ENCODE results near the gene HDDC3. TPM values are rescaled to one million over a fixed set of nuclear protein-coding genes. Genes with fewer than 3 reads are reported as not detected.

The HDDC3 gene, protein sequence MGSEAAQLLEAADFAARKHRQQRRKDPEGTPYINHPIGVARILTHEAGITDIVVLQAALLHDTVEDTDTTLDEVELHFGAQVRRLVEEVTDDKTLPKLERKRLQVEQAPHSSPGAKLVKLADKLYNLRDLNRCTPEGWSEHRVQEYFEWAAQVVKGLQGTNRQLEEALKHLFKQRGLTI
- 18.9 and 25.2 TPM in 2 replicates for total RNA-seq

DNA sequence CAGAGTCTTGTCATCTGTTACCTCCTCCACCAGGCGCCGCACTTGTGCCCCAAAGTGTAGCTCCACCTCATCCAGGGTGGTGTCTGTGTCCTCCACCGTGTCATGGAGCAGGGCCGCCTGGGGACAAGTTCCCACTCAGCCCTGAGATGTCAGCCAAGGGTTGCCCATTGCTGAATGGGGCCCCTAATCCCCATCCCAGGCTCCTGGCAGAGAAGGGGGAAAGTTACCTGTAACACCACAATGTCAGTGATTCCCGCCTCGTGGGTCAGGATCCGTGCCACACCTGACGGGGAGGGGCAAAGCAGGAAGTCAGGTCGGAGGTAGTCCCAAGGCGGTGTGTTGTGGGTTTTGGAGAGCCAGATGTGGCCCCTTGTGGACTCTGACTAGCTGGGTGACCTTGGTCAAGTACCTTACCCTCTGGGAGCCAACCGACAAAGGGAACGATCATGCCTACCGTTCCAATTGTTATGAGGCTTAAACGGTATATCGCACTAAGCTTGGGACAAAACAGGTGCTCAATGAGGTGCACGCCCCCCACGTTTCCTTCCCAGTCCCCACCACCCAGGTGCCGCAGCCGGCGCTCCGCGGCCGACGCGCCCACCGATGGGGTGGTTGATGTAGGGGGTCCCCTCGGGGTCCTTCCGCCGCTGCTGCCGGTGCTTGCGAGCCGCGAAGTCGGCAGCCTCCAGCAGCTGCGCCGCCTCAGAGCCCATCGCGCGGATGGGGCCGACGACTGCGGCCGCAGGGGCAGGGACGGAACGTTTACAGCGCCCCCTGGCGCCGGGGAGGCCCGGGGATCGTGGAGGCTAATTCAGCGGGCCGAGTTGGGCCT lies at the start of gene HDDC3:
HDDC3 (minus strand) TSS at position 722 of the 832 bp plus-strand sequence; CDS start at position 713, 9 bp downstream.

DNA sequence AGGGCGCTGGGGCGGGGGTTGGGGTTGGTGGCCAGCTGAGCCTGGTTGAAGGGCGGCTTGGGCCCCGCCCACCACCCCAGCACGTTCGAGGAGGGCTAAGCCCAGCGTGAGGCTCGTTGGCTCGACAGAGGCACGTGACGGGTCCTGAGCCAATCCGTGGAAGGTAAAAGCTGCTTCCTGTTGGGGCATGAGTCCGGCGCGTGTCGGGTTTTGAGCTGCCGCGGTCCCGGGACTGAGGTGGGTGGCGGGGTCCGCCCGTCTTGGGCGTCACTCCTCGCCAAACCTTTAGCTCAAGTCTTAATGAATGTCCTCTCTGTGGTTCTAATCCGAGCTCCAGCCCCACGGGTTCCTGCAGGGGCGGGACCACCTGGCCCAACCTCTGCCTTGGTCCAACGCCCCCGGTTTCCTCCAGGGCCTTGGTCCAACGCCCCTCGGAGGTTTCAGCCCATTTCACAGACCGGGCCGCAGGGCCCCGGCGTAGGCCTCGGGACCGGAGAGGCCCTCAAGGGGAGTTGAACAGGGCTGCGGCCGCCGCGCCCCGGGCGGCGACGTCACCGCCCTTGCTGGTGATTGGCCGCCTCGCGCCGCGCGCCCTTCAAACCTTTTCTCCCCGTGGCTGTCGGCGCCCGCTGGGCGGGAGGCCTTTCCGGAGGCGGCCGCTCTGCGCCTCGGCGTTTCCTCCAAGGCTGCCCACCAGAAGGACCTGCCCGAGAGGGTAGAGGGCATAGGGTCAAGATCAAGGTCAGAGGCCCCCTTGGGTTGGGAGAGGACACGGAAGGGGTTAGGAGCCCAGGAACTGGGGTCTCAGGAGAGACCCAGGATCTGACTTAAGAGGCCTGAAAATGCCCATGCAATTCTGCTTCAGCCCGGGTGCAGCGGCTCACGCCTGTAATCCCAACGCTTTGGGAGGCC lies 22.6 kb upstream of the HDDC3 start, which contains the start of gene RCCD1:
RCCD1 (plus strand) TSS at position 173 of the 912 bp plus-strand sequence. CDS start 1,851 bp downstream, outside the sequence.

DNA sequence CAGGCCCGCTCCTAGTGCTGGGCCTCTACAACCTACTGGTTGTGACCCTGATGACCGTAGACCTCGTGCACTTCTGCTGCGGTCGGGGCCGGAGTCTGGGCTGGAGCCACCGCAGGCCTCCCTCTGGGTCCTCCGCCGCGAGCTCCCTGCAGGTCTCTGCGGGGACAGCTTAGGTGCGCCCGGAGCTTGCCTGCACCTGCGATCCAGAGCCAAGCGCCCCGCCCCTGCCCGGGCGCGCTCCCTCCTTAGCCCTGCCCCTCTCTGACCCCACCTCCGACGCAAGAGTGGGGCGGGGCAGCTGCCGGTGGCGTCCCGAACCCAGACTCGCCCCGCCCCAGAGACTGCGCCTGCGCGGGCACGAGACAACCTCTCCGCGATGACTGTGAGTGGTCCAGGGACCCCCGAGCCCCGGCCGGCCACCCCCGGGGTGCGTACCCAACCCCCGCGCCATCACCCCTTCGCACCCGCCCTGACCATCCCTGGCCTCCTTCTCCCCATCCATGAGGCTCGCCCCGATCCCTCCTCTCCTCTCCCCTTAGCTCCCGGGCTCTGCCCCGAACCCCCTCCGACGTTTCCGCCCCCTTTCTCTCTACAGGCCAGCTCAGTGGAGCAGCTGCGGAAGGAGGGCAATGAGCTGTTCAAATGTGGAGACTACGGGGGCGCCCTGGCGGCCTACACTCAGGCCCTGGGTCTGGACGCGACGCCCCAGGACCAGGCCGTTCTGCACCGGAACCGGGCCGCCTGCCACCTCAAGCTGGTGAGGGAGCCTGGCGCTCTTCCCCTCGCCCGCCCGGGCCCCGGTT lies 2.8 kb upstream of the HDDC3 start, which contains the start of gene UNC45A:
UNC45A (plus strand) TSS at position 337 of the 803 bp plus-strand sequence; CDS start at position 377, 40 bp downstream.

DNA sequence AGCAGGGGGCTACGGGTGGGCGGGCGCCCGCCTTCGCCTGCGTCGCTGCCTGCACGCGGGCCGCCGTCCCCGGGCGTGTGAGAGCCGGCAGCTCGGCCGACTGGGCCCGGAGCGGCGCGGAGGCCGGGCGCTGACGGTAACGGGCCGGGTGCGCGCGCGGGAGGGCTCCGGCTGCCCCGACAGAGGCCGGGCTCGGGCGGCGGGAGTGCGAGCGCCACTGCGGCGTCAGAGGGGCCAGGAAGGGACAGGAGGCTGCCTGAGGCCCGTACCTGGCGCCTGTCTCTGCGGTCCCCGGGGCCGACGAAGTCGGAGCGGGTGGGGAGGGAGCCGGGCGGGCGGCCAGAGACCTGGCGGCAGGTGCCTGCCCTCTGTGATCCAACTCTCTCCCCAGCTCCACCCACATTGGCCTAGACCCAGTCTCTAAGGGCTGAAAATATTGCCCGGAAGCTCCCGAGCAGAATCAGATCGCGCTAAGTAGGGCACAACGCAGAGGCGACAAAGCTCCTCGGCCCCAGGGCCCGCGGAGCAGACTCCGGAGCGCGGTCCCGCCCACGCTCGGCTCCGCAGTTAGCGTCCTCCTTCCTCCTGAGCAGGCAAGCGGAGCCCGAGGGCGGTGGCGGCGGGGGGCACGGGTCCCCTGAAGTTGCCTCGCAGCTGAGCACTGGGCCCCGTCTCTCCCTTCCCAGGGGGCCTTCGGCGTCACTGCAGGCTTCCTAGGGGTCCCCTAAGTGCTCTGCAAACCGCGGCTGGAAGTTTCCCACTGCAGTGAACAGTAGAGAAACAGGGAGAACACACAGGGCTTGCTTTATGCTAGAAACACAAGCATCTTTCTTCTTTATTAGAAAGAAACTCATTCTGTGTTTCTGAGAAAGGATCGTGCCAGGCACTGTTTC lies 29.3 kb downstream of the HDDC3 start, which contains the start of gene MAN2A2:
MAN2A2 (plus strand) TSS at position 463 of the 893 bp plus-strand sequence. CDS start 906 bp downstream, outside the sequence.

GRCh38 chr15:90883976-90884718 lies 48.2 kb downstream of the HDDC3 start, which contains the start of gene FES:
Gene FES (plus strand): TSS chr15:90884504. CDS start chr15:90885046, 542 bp downstream.

Other genes starting within 250 kb of the HDDC3 start
- 0.33 and 6.4 TPM in 2 replicates for gene BLM, start 215.2 kb downstream of the HDDC3 start, total RNA-seq
- gene FURIN, start 64.0 kb downstream of the HDDC3 start, total RNA-seq = 36.7 and 45.2 TPM in 2 replicates
- gene FES, start 48.0 kb downstream of the HDDC3 start, total RNA-seq = 38.7 and 63.0 TPM in 2 replicates
- 13.2 and 27.1 TPM in 2 replicates for gene MAN2A2, start 29.2 kb downstream of the HDDC3 start, total RNA-seq
- gene UNC45A, start 2.7 kb upstream of the HDDC3 start, total RNA-seq = 110 and 131 TPM in 2 replicates
- gene RCCD1, start 22.3 kb upstream of the HDDC3 start, total RNA-seq = 15.0 and 17.7 TPM in 2 replicates
- 15.7 and 229 TPM in 2 replicates for gene PRC1, start 62.0 kb upstream of the HDDC3 start, total RNA-seq
- gene VPS33B, start 90.0 kb upstream of the HDDC3 start, total RNA-seq = 15.0 and 16.5 TPM in 2 replicates
- not detected in 2 replicates for gene SV2B, start 167.7 kb upstream of the HDDC3 start, total RNA-seq